Endothelial cell of hepatic sinusoid (primary cell): Measurements from ENCODE around the gene LTC4S.
"Not testable (repeated sequence)": the region's sequence is repeated elsewhere in the genome, so short reads cannot be mapped to it uniquely, and the experiment has no call there.

Experiments used
- in situ Hi-C: cut with HindIII; loops from 2 replicates; pipeline ENCODE4 v1.10.0; 2017; ENCODE audit warnings: low sequenced_read_pairs

The LTC4S gene

GRCh38 chr5:179822059-179822432, 28.3 kb downstream of the LTC4S start:
- in situ Hi-C loops, result no loop called here

- in situ Hi-C loops, result no loop called here
Observed at GRCh38 chr5:179822444-179822990, 28.7 kb downstream of the LTC4S start.

GRCh38 chr5:179823937-179824744, 30.4 kb downstream of the LTC4S start:
- in situ Hi-C loops, result no loop called here

GRCh38 chr5:179824745-179825112, 30.9 kb downstream of the LTC4S start:
- in situ Hi-C loops, result loop anchor here (5.0 kb wide), 3 partner anchors 57 to 98 kb away; no protein-coding TSS in a partner anchor

GRCh38 chr5:179825655-179826182, 31.9 kb downstream of the LTC4S start:
- in situ Hi-C loops, result loop anchor here (5.0 kb wide), 3 partner anchors 57 to 97 kb away; no protein-coding TSS in a partner anchor

GRCh38 chr5:179827680-179828079, 33.9 kb downstream of the LTC4S start:
- in situ Hi-C loops, result loop anchor here (5.0 kb wide), 3 partner anchors 55 to 95 kb away; no protein-coding TSS in a partner anchor

- in situ Hi-C loops, result loop anchor here (5.0 kb wide), 3 partner anchors 53 to 93 kb away; no protein-coding TSS in a partner anchor
Observed at GRCh38 chr5:179828756-179829421, 35.1 kb downstream of the LTC4S start.

GRCh38 chr5:179829732-179830435, 36.1 kb downstream of the LTC4S start:
- in situ Hi-C loops, result loop anchor here (5.0 kb wide), 3 partner anchors 52 to 92 kb away; no protein-coding TSS in a partner anchor

- in situ Hi-C loops, result no loop called here
Observed at GRCh38 chr5:179830818-179831468, 37.2 kb downstream of the LTC4S start.

GRCh38 chr5:179832039-179832745, 38.4 kb downstream of the LTC4S start:
- in situ Hi-C loops, result no loop called here

- in situ Hi-C loops, result no loop called here
Observed at GRCh38 chr5:179833056-179833708, 39.4 kb downstream of the LTC4S start.

GRCh38 chr5:179833709-179834070, 39.9 kb downstream of the LTC4S start:
- in situ Hi-C loops, result no loop called here

- in situ Hi-C loops, result no loop called here
Observed at GRCh38 chr5:179834120-179834519, 40.3 kb downstream of the LTC4S start.

- in situ Hi-C loops, result not testable (repeated sequence)
Observed at GRCh38 chr5:179834871-179835270, 41.1 kb downstream of the LTC4S start.

- in situ Hi-C loops, result no loop called here
Observed at GRCh38 chr5:179836225-179837019, 42.6 kb downstream of the LTC4S start.

- in situ Hi-C loops, result no loop called here
Observed at GRCh38 chr5:179837076-179838011, 43.6 kb downstream of the LTC4S start.
